Pulmonary artery endothelial cell (primary cell): ENCODE data around the gene NUP133. TPM values are rescaled to one million over a fixed set of nuclear protein-coding genes. Genes with fewer than 3 reads are reported as not detected.
"Not testable (repeated sequence)": the region's sequence is repeated elsewhere in the genome, so short reads cannot be mapped to it uniquely, and the experiment has no call there.

Source experiments
- DNase-seq: peaks from one replicate; pipeline ENCODE4 v3.0.0-alpha.2; 2011; ENCODE audit warnings: low read depth, low spot score
- total RNA-seq: library from RNA; depleted of rRNA; stranded (reverse); fragments of >200 nt; gene quantifications from 2 replicates; pipeline ENCODE4 v1.2.3, GENCODE V29; 2014

NUP133 gene
- 39.2 and 56.2 TPM in 2 replicates for total RNA-seq

GRCh38 chr1:229507951-229508822 is at the start of gene NUP133:
TSS of gene NUP133 (minus strand) at chr1:229508341. CDS start at chr1:229508249, 92 bp downstream.
- DNase-seq, result peak; percentile 93

GRCh38 chr1:229557200-229557850 is 49.2 kb upstream of the NUP133 start:
- DNase-seq, result no peak

- no peak for DNase-seq
Observed at GRCh38 chr1:229554886-229555621, 46.9 kb upstream of the NUP133 start.

- DNase-seq, result no peak
Observed at GRCh38 chr1:229553621-229554130, 45.5 kb upstream of the NUP133 start.

- DNase-seq, result no peak
Observed at GRCh38 chr1:229552732-229553131, 44.6 kb upstream of the NUP133 start.

- DNase-seq, result no peak
Observed at GRCh38 chr1:229550812-229551567, 42.8 kb upstream of the NUP133 start.

GRCh38 chr1:229547542-229547941 is 39.4 kb upstream of the NUP133 start:
- DNase-seq, result no peak

- no peak for DNase-seq
Observed at GRCh38 chr1:229544587-229544986, 36.4 kb upstream of the NUP133 start.

- DNase-seq, result no peak
Observed at GRCh38 chr1:229539863-229540506, 31.8 kb upstream of the NUP133 start.

- DNase-seq, result no peak
Observed at GRCh38 chr1:229538945-229539344, 30.8 kb upstream of the NUP133 start.

- no peak for DNase-seq
Observed at GRCh38 chr1:229537894-229538293, 29.8 kb upstream of the NUP133 start.

GRCh38 chr1:229536982-229537381 is 28.8 kb upstream of the NUP133 start:
- no peak for DNase-seq

GRCh38 chr1:229535230-229535629 is 27.1 kb upstream of the NUP133 start:
- DNase-seq, result no peak

- DNase-seq, result no peak
Observed at GRCh38 chr1:229531326-229531725, 23.2 kb upstream of the NUP133 start.

- DNase-seq, result no peak
Observed at GRCh38 chr1:229529639-229530038, 21.5 kb upstream of the NUP133 start.

GRCh38 chr1:229526695-229527094 is 18.6 kb upstream of the NUP133 start:
- no peak for DNase-seq

- no peak for DNase-seq
Observed at GRCh38 chr1:229523052-229523451, 14.9 kb upstream of the NUP133 start.

- DNase-seq, result peak; percentile 24
Observed at GRCh38 chr1:229514578-229515275, 6.6 kb upstream of the NUP133 start.

- DNase-seq, result not testable (repeated sequence)
Observed at GRCh38 chr1:229511625-229512024, 3.5 kb upstream of the NUP133 start.

- DNase-seq, result not testable (repeated sequence)
Observed at GRCh38 chr1:229511201-229511600, 3.1 kb upstream of the NUP133 start.
